SU-DHL-6 (cell line): ENCODE data around the gene NEIL1.

Experiments used
- EZH2phosphoT487 ChIP-seq: fragments of 200-600 bp; sonication (generic), shearing (Covaris generic); conservative IDR thresholded peaks from 2 replicates; pipeline ENCODE4 v1.6.1; 2018; ENCODE audit warnings: mild to moderate bottlenecking, antibody characterized with exemption, low read length, moderate library complexity, mixed read lengths
- TF ChIP-seq, protein P1 (sequence below): fragments of 200-600 bp; sonication (generic); IDR thresholded peaks from one replicate; pipeline ENCODE4 v1.5.1; 2017; ENCODE audit warnings: antibody characterized with exemption, mild to moderate bottlenecking, low read length, moderate library complexity; ENCODE audit not compliant: insufficient read depth, poor library complexity, severe bottlenecking

DNA sequence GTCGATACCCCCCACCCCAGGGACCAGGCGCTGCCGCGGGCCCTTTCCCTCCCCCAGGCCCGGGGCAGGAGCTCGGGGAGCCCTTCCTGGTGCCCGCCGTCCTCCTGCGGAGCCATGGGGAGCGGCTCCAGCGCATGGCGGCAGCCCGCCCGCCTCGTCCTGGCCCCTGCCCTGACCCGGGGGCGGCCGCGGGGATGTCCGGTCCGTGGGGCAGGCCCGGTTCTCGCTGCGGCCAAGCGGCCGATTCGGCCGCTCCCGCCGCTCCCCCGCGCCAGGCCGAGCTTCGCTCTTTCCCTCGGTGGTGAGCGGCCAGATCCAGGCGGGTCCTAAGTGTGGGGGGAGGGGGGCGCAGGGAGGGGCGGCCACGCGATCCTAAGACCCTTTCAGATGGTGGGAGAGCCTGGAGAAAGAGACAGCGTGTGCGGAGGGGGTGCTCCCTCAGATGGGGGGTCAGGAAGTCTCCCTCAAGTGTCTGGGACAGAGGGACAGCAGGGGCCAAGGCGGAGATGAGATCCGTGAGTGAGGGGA, 1.3 kb downstream of the NEIL1 start:
- no peak for TF ChIP-seq EZH2phosphoT487
- TF ChIP-seq, protein P1, sequence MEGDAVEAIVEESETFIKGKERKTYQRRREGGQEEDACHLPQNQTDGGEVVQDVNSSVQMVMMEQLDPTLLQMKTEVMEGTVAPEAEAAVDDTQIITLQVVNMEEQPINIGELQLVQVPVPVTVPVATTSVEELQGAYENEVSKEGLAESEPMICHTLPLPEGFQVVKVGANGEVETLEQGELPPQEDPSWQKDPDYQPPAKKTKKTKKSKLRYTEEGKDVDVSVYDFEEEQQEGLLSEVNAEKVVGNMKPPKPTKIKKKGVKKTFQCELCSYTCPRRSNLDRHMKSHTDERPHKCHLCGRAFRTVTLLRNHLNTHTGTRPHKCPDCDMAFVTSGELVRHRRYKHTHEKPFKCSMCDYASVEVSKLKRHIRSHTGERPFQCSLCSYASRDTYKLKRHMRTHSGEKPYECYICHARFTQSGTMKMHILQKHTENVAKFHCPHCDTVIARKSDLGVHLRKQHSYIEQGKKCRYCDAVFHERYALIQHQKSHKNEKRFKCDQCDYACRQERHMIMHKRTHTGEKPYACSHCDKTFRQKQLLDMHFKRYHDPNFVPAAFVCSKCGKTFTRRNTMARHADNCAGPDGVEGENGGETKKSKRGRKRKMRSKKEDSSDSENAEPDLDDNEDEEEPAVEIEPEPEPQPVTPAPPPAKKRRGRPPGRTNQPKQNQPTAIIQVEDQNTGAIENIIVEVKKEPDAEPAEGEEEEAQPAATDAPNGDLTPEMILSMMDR: no peak
